Choroid plexus epithelial cell (primary cell): ENCODE data around the gene NOX5.
A peak's percentile ranks its signal among the peaks of the same experiment; 100 is the strongest.

Source experiments
- DNase-seq: peaks from one replicate; pipeline ENCODE4 v3.0.0-alpha.2; 2010; ENCODE audit warnings: low read depth
- H3K4me3 ChIP-seq: 2 replicates; pipeline ENCODE4 v1.5.1; 2011; ENCODE audit warnings: low read depth, mild to moderate bottlenecking, control low read depth, low read length, moderate library complexity
- TF ChIP-seq, protein P1 (sequence below): conservative IDR thresholded peaks from 2 replicates; pipeline ENCODE4 v1.5.1; 2011; ENCODE audit warnings: low read depth, mild to moderate bottlenecking, control low read depth, inconsistent platforms, low read length, moderate library complexity

NOX5 gene

DNA sequence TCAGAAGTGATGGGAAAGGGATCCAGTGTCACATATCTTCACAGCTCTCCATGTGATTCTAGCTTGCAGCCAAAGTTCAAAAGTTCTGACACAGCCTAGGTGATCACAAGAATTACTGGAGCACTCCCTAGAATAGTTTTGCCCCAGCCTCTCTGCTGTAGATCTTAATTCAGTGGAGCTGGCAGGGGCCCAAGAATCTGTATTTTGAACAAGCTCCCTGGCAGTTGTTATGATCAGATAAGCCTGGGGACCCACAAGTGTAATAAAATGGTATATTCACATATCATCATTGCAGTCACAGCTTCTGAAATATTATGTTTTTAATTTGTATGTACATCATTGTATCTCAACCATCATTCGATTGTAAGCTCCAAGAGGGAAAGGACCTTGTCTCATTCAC, 62.3 kb downstream of the NOX5 start:
- TF ChIP-seq, protein P1, sequence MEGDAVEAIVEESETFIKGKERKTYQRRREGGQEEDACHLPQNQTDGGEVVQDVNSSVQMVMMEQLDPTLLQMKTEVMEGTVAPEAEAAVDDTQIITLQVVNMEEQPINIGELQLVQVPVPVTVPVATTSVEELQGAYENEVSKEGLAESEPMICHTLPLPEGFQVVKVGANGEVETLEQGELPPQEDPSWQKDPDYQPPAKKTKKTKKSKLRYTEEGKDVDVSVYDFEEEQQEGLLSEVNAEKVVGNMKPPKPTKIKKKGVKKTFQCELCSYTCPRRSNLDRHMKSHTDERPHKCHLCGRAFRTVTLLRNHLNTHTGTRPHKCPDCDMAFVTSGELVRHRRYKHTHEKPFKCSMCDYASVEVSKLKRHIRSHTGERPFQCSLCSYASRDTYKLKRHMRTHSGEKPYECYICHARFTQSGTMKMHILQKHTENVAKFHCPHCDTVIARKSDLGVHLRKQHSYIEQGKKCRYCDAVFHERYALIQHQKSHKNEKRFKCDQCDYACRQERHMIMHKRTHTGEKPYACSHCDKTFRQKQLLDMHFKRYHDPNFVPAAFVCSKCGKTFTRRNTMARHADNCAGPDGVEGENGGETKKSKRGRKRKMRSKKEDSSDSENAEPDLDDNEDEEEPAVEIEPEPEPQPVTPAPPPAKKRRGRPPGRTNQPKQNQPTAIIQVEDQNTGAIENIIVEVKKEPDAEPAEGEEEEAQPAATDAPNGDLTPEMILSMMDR, result no peak
- no peak for DNase-seq
- H3K4me3 ChIP-seq, result no peak overlapping the region

DNA sequence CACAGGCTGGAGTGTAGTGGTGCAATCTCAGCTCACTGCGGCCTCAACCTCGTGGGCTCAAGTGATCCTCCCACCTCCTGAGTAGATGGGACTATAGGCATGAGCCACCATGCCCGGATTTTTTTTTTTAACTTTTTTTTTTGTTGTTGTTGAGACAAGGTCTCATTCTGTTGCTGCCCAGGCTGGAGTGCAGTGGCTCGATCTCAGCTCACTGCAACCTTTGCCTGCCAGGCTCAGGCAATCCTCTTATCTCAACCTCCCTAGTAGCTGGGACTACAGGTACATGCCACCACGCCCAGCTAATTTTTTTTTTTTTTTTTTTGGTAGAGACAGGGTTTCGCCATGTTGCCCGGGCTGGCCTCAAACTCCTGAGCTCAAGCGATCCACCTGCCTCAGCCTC, 64.1 kb downstream of the NOX5 start:
- DNase-seq, result no peak
- TF ChIP-seq, protein P1, result no peak
- no peak overlapping the region for H3K4me3 ChIP-seq

DNA sequence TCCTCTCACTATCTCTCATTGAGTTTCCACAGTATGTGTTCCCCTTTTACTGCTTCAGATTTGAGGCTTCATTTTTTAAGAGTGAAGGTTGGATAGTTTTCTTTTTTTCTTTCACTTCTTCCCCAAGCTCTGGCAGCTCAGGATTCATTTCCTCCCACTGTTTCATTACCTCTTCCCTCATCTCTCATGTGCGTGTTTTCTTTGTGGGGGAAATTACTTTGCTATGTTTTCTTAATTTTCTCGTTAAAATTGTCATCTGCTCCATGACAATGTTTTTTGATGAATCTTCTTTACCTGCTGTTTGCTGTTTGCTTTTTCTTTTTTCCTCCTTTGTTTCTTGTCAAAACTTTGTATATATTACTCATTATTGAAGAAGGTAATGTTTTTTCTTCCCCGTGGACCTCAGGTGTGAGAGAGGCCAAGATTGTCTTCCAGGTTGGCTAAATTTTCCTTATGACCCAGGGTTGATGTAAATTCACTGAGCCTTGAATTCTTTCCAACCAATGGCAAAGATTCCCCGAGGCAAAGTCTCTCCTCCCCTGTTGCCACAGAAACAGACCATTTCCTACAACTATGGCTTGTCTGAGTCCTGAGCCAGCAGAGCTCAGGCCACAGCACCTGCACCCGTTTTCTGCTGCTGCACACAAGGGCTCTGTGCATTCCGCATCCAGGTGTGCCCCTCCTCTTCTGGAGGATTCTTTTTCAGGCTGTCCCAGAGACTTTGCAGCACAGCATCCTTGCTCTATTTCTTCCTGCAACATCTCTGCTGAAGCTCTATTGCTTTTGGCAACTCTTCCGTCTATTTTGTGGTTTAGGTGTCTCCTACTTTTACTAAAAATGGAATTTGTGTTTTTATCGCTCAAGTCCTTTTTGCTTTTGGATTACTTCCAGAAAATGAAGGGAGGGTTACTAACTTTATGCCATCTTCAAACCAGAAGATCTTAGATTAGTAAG, 66.1 kb downstream of the NOX5 start:
- no peak overlapping the region for H3K4me3 ChIP-seq
- TF ChIP-seq, protein P1, result no peak
- peak; percentile 63 for DNase-seq

DNA sequence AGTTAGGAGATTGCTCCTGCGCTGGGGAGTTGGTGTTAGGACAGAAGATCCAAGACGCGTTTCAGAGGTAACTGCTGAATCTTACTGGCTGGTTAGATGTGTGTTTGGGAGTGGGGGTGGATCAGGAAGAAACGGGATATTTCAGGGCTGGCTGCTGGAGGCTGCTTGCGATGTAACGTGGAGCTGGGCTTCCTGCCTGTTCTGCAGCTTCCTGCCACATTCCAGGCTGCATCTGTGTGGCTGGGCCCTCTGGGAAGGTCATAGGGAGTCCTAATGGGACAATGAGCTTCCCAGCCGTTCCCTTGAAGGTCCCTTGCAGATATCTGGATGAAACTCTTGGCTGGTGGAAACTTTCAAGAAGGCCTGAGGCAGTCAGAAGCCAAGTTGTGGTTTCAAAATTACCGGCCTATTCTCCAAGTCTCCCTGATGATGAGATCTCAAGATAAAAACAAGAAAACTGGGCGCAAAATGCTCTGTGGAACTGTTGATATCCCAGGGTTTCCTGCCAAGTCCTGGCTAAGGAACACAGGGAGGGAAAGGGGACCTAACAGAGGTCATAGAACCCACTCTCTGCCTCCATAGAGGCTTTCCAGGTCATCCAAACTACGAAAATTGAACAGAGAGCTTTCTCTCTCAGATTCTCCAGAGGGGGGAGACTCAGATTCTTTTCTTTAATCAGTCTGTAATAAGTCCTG, 67.0 kb downstream of the NOX5 start:
- DNase-seq, result peak; percentile 53
- H3K4me3 ChIP-seq, result peak overlapping the region; percentile 26
- TF ChIP-seq, protein P1, result peak; percentile 34

DNA sequence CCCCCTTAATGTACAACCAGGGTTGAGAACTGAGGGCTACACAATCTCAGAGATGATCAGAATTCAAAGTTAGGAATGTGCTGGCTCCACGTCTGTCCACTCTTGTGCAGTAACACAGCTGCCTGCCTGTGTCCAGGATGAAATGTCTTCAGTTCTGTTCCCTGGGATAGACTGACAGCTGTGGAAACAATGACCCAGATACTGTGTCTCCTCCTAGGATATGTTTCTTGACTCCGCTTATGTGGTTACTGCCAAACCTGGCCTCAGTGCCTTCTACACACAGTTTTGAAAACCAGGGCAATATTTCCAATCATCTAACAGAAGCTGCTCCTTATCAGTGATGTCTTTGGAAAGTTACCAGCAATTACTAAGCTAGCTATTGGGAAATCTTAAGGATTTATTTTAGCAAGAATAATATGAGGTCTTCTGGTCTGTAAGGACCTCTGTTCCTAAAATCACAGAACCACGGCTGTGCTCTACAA, 67.6 kb downstream of the NOX5 start:
- no peak overlapping the region for H3K4me3 ChIP-seq
- TF ChIP-seq, protein P1, result no peak
- DNase-seq, result peak; percentile 94

DNA sequence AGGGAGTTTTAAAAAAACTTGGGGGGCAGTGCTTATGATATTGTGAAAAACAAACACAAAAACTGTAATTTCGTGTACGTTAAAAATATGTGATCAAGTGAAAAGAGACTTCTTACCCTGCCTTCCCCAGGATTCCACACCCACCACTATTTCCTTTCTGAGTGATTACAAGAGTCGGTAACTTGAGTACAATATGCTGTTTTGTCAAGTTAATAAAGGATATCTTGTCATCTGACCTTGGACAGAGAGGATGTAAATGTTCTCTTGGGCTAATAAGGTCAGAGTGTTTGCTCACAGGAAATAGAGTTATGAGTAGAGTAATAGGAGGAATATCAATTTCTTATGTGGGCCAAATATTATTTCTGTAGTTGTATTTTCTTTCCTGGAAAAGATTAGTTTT, 68.1 kb downstream of the NOX5 start:
- TF ChIP-seq, protein P1, result no peak

More for the DNA sequence above, 68.1 kb downstream of the NOX5 start:
- H3K4me3 ChIP-seq, result no peak overlapping the region
- peak; percentile 79 for DNase-seq
